ENCODE measurements around the gene FAM110D. TPM values are rescaled to one million over a fixed set of nuclear protein-coding genes. Genes with fewer than 3 reads are reported as not detected.

The FAM110D gene
- total and polyA plus RNA-seq, 7 experiments from 2014 or later = not detected

- H3K27ac ChIP-seq (ENCODE audit: low read depth, low read length) = no peak overlapping the region
These were observed 1.9 kb downstream of the FAM110D start for GRCh38 chr1:26160527-26161414.

GRCh38 chr1:26161415-26162219 is 2.7 kb downstream of the FAM110D start:
- ATAC-seq (peak; percentile 66), DNase-seq (peak in 7 of 9 donors; percentile 28 to 59 (median 38))
- H3K4me3 ChIP-seq (ENCODE audit: low read length) = peak overlapping the region; percentile 30
- Mint-ChIP-seq H3K27me3 (peaks cover 16 to 61% (median 28%) of the 10 kb centered on the region in 5 donors), H3K36me3 (no peaks in the 10 kb centered on the region), H3K9me3 (peaks cover 0 to 3% (median 0%) of the 10 kb centered on the region in 11 donors), H3K4me3 (peak overlapping the region in 9 of 10 donors; percentile 45 to 80 (median 66)), H3K27ac (no peak overlapping the region), H3K4me1 (peaks cover 0 to 32% (median 11%) of the 10 kb centered on the region in 7 donors)
- ChIA-PET POLR2A (interaction anchor here (1.1 to 1.4 kb wide), 2 partner anchors 10 to 34 kb away, joined by 3 read pairs; no protein-coding TSS in a partner anchor), CTCF (no interaction called here)
- no peaks in the 10 kb centered on the region for H3K4me1 ChIP-seq (ENCODE audit: control insufficient read depth in 2 of 2, insufficient read depth in 2 of 2, low read length in 2 of 2)
- no peak overlapping the region for H3K27ac ChIP-seq (ENCODE audit: low read depth, low read length)
- intact Hi-C loops (cut with micrococcal nuclease) = loop anchor here in 1 of 2 donors (1.0 kb wide), 1 partner anchor 126 kb away; no protein-coding TSS in a partner anchor
- H3K36me3 ChIP-seq (ENCODE audit: control insufficient read depth in 2 of 3, insufficient read depth in 3 of 3, low read length in 3 of 3) = no peaks in the 10 kb centered on the region
- H3K9me3 ChIP-seq (ENCODE audit: control insufficient read depth in 2 of 3, low read length in 3 of 3) = no peaks in the 10 kb centered on the region
- peaks cover 0 to 11% of the 10 kb centered on the region in 2 donors for H3K27me3 ChIP-seq (ENCODE audit: control insufficient read depth in 2 of 2, insufficient read depth in 2 of 2, low read length in 2 of 2)

More at GRCh38 chr1:26160527-26161414, 1.9 kb downstream of the FAM110D start:
- Histone ChIP-seq H3K9me3 (ENCODE audit: control insufficient read depth in 2 of 3, low read length in 3 of 3) (no peaks in the 10 kb centered on the region), H3K27me3 (ENCODE audit: control insufficient read depth in 2 of 2, insufficient read depth in 2 of 2, low read length in 2 of 2) (peaks cover 0 to 11% of the 10 kb centered on the region in 2 donors), H3K36me3 (ENCODE audit: control insufficient read depth in 2 of 3, insufficient read depth in 3 of 3, low read length in 3 of 3) (no peaks in the 10 kb centered on the region), H3K4me3 (ENCODE audit: low read length) (no peak overlapping the region), H3K4me1 (ENCODE audit: control insufficient read depth in 2 of 2, insufficient read depth in 2 of 2, low read length in 2 of 2) (no peaks in the 10 kb centered on the region)
- H3K9me3 Mint-ChIP-seq = peaks cover 0 to 3% (median 0%) of the 10 kb centered on the region in 11 donors
- peak overlapping the region in 4 of 10 donors; percentile 30 to 66 (median 44) for H3K4me3 Mint-ChIP-seq
- DNase-seq (no peak), ATAC-seq (no peak)
- peaks cover 0 to 27% (median 12%) of the 10 kb centered on the region in 7 donors for H3K4me1 Mint-ChIP-seq
- no peaks in the 10 kb centered on the region for H3K36me3 Mint-ChIP-seq
- H3K27ac Mint-ChIP-seq = no peak overlapping the region
- CTCF ChIA-PET = interaction anchor here (0.5 kb wide), 1 partner anchor 30 kb away, joined by 3 read pairs; no protein-coding TSS in a partner anchor
- POLR2A ChIA-PET = interaction anchor here (1.1 kb wide), 1 partner anchor 10 kb away, joined by 3 read pairs; no protein-coding TSS in a partner anchor
- peaks cover 16 to 68% (median 30%) of the 10 kb centered on the region in 5 donors for H3K27me3 Mint-ChIP-seq
- intact Hi-C loops (cut with micrococcal nuclease) = no loop called here

- Mint-ChIP-seq H3K4me3 (peak overlapping the region; percentile 45 to 80 (median 65)), H3K9me3 (peaks cover 0 to 3% (median 0%) of the 10 kb centered on the region in 11 donors), H3K36me3 (no peaks in the 10 kb centered on the region), H3K4me1 (peaks cover 0 to 33% (median 9%) of the 10 kb centered on the region in 7 donors), H3K27me3 (peaks cover 16 to 60% (median 25%) of the 10 kb centered on the region in 5 donors), H3K27ac (peak overlapping the region in 1 of 9 donors; percentile 32)
- H3K36me3 ChIP-seq (ENCODE audit: control insufficient read depth in 2 of 3, insufficient read depth in 3 of 3, low read length in 3 of 3) = no peaks in the 10 kb centered on the region
- H3K4me1 ChIP-seq (ENCODE audit: control insufficient read depth in 2 of 2, insufficient read depth in 2 of 2, low read length in 2 of 2) = no peaks in the 10 kb centered on the region
- no peak overlapping the region for H3K4me3 ChIP-seq (ENCODE audit: low read length)
- peaks cover 0 to 11% of the 10 kb centered on the region in 2 donors for H3K27me3 ChIP-seq (ENCODE audit: control insufficient read depth in 2 of 2, insufficient read depth in 2 of 2, low read length in 2 of 2)
- DNase-seq (no peak), ATAC-seq (no peak)
- intact Hi-C loops (cut with micrococcal nuclease) = loop anchor here in 1 of 2 donors (1.0 kb wide), 1 partner anchor 127 kb away; no protein-coding TSS in a partner anchor
- H3K27ac ChIP-seq (ENCODE audit: low read depth, low read length) = no peak overlapping the region
- no peaks in the 10 kb centered on the region for H3K9me3 ChIP-seq (ENCODE audit: control insufficient read depth in 2 of 3, low read length in 3 of 3)
- POLR2A ChIA-PET = interaction anchor here (1.4 kb wide), 1 partner anchor 35 kb away, joined by 3 read pairs; no protein-coding TSS in a partner anchor
- CTCF ChIA-PET = interaction anchor here (0.6 to 1.3 kb wide), 4 partner anchors 17 to 71 kb away, joined by 3 to 4 read pairs (median 3); no protein-coding TSS in a partner anchor
These were observed 3.4 kb downstream of the FAM110D start for GRCh38 chr1:26162220-26162709.

DNA sequence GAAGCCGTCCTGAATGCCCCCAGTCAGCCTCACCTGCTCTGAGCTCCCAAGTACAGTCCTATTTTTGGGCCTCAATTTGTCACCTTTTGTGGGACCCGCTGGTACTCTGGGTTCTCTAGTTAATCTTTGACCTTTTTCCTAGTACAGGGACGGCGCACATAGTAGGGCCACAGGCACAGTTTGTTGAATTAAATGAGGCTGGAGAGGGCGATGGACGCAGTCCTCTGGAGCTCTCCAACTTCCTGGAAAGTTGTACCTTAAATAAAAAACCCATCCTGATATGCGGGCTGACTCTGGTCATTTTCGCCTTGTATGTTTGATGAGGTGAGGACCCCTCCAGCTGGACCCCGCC is 4.8 kb downstream of the FAM110D start:
- Histone ChIP-seq H3K4me1 (ENCODE audit: control insufficient read depth in 2 of 2, insufficient read depth in 2 of 2, low read length in 2 of 2) (no peaks in the 10 kb centered on the region), H3K9me3 (ENCODE audit: control insufficient read depth in 2 of 3, low read length in 3 of 3) (no peaks in the 10 kb centered on the region), H3K27me3 (ENCODE audit: control insufficient read depth in 2 of 2, insufficient read depth in 2 of 2, low read length in 2 of 2) (peaks cover 0 to 11% of the 10 kb centered on the region in 2 donors), H3K27ac (ENCODE audit: low read depth, low read length) (no peak overlapping the region), H3K36me3 (ENCODE audit: control insufficient read depth in 2 of 3, insufficient read depth in 3 of 3, low read length in 3 of 3) (no peaks in the 10 kb centered on the region), H3K4me3 (ENCODE audit: low read length) (peak overlapping the region; percentile 53)
- CTCF ChIA-PET = interaction anchor here (0.7 to 1.4 kb wide), 7 partner anchors 25 to 127 kb away, joined by 3 to 5 read pairs (median 4); no protein-coding TSS in a partner anchor
- ATAC-seq = no peak
- Mint-ChIP-seq H3K4me3 (peak overlapping the region in 9 of 10 donors; percentile 32 to 74 (median 56)), H3K4me1 (peaks cover 0 to 33% (median 9%) of the 10 kb centered on the region in 7 donors), H3K27ac (no peak overlapping the region), H3K27me3 (peaks cover 6 to 58% (median 15%) of the 10 kb centered on the region in 5 donors), H3K36me3 (no peaks in the 10 kb centered on the region), H3K9me3 (peaks cover 0 to 3% (median 0%) of the 10 kb centered on the region in 11 donors)
- POLR2A ChIA-PET = interaction anchor here (1.1 kb wide), 1 partner anchor 127 kb away, joined by 3 read pairs; no protein-coding TSS in a partner anchor
- no peak for DNase-seq
- intact Hi-C loops (cut with micrococcal nuclease) = loop anchor here in 1 of 2 donors (1.0 to 2.0 kb wide), 2 partner anchors 19 to 58 kb away; no protein-coding TSS in a partner anchor

GRCh38 chr1:26164036-26164860 is 5.4 kb downstream of the FAM110D start:
- Histone ChIP-seq H3K36me3 (ENCODE audit: control insufficient read depth in 2 of 3, insufficient read depth in 3 of 3, low read length in 3 of 3) (no peaks in the 10 kb centered on the region), H3K4me3 (ENCODE audit: low read length) (peak overlapping the region; percentile 53), H3K27me3 (ENCODE audit: control insufficient read depth in 2 of 2, insufficient read depth in 2 of 2, low read length in 2 of 2) (peaks cover 0 to 11% of the 10 kb centered on the region in 2 donors), H3K4me1 (ENCODE audit: control insufficient read depth in 2 of 2, insufficient read depth in 2 of 2, low read length in 2 of 2) (peaks cover 0 to 1% of the 10 kb centered on the region in 2 donors), H3K9me3 (ENCODE audit: control insufficient read depth in 2 of 3, low read length in 3 of 3) (no peaks in the 10 kb centered on the region), H3K27ac (ENCODE audit: low read depth, low read length) (no peak overlapping the region)
- ATAC-seq (peak; percentile 77), DNase-seq (peak; percentile 30 to 75 (median 56))
- peaks cover 6 to 57% (median 15%) of the 10 kb centered on the region in 5 donors for H3K27me3 Mint-ChIP-seq
- ChIA-PET CTCF (interaction anchor here (0.7 to 1.4 kb wide), 8 partner anchors 9 to 684 kb away, joined by 3 to 5 read pairs (median 3); no protein-coding TSS in a partner anchor), POLR2A (interaction anchor here (1.1 kb wide), 1 partner anchor 128 kb away, joined by 3 read pairs; no protein-coding TSS in a partner anchor)
- peaks cover 0 to 3% (median 0%) of the 10 kb centered on the region in 11 donors for H3K9me3 Mint-ChIP-seq
- intact Hi-C loops (cut with micrococcal nuclease) = loop anchor here in 1 of 2 donors (1.0 to 2.0 kb wide), 2 partner anchors 19 to 59 kb away; no protein-coding TSS in a partner anchor
- H3K27ac Mint-ChIP-seq = no peak overlapping the region
- H3K36me3 Mint-ChIP-seq = no peaks in the 10 kb centered on the region
- peak overlapping the region; percentile 2 to 77 (median 62) for H3K4me3 Mint-ChIP-seq
- peaks cover 0 to 35% (median 12%) of the 10 kb centered on the region in 7 donors for H3K4me1 Mint-ChIP-seq
